Right lobe of liver (tissue), 6 donors: Measurements from ENCODE around the gene PRRX2. TPM values are rescaled to one million over a fixed set of nuclear protein-coding genes. Genes with fewer than 3 reads are reported as not detected.
"Not testable (repeated sequence)": the region's sequence is repeated elsewhere in the genome, so short reads cannot be mapped to it uniquely, and the experiment has no call there.

ENCODE experiments used
- ATAC-seq, 4 donors: fragments of 200-7000 bp; cut with Tn5 transposase; one replicate each; pipeline ENCODE4 v1.9.1; 2020; ENCODE audit warnings: mild to moderate bottlenecking in 4 of 4, moderate library complexity in 4 of 4
- DNase-seq, 3 donors: peaks; one replicate each; pipeline ENCODE4 v3.0.0-alpha.2; 2020
- H3K27ac ChIP-seq, 3 donors: fragments of 200-600 bp; one replicate each; pipeline ENCODE4 v1.8.0; 2022
- H3K27me3 ChIP-seq, 2 donors: fragments of 200-600 bp; one replicate each; pipeline ENCODE4 v1.8.0; 2022
- H3K36me3 ChIP-seq, 4 donors: fragments of 200-600 bp; sonication (generic) in 1 of 4; one replicate each; pipeline versions ENCODE4 v1.5.1 to v1.8.0; 2017 to 2022; ENCODE audit warnings: control low read depth in 1 of 4
- H3K4me1 ChIP-seq, 4 donors: fragments of 200-600 bp; sonication (generic) in 1 of 4; one replicate each; pipeline versions ENCODE4 v1.5.1 to v1.8.0; 2017 to 2022; ENCODE audit warnings: control low read depth in 1 of 4
- H3K4me3 ChIP-seq, 3 donors: fragments of 200-600 bp; one replicate each; pipeline ENCODE4 v1.8.0; 2022
- H3K9me3 ChIP-seq, 4 donors: fragments of 200-600 bp; sonication (generic) in 1 of 4; one replicate each; pipeline versions ENCODE4 v1.5.1 to v1.8.0; 2017 to 2022; ENCODE audit warnings: control low read depth in 1 of 4
- POLR2A ChIP-seq: fragments of 450-650 bp; IDR thresholded peaks from one replicate; pipeline ENCODE4 v1.6.1; 2017; ENCODE audit warnings: antibody characterized with exemption, mild to moderate bottlenecking
- WGBS: methylation state at CpG from one replicate; pipeline ENCODE4 v1.1.6; 2018; ENCODE audit warnings: low coverage, low lambda C conversion rate; ENCODE audit not compliant: insufficient coverage; ENCODE audit errors: missing lambda C conversion rate; 5-methylcytosine and 5-hydroxymethylcytosine counted together
- intact Hi-C, 2 donors: fragments of 100-400 bp; cut with DNase I; formaldehyde crosslinking; loops; one replicate each; pipeline versions ENCODE4 v1.11.2 to v1.14.1; 2022
- total RNA-seq, 6 experiments: library from RNA; depleted of rRNA in 2 of 6; stranded (reverse); fragments of >200 nt in 2 of 6; fragmentation: NEBNext Ultra II Directional in 3 of 6; extraction: Animal tissue kit (Norgen Biotek cat#: 25700) in 3 of 6; gene quantifications; one replicate each; pipeline versions ENCODE4 v1.1.0 to v1.2.4, GENCODE V29; 2016 to 2023
- TF ChIP-seq, protein P1 (sequence below), 4 donors: fragments of 200-600 bp in 3 of 4; fragments of 450-650 bp in 1 of 4; IDR thresholded peaks; one replicate each; pipeline versions ENCODE4 v1.5.1 to v1.8.0; 2016 to 2022; ENCODE audit warnings: antibody characterized with exemption in 4 of 4, mild to moderate bottlenecking in 2 of 4
- donor health status: DM: no; HTN: yes; CAD: no.
- donor health status: DM: no; HTN: no; CAD: no.
- donor health status: DM: no; HTN: no; CAD: no.
- donor health status: DM: no; HTN: yes; CAD: no.
- donor health status: DM: no; HTN: yes; CAD: no.

Gene PRRX2
- total RNA-seq, 6 experiments from 2014 or later: not detected

- intact Hi-C loops: no loop called here
- no peaks in the 10 kb centered on the region for H3K9me3 ChIP-seq
- no peaks in the 10 kb centered on the region for H3K4me1 ChIP-seq
- TF ChIP-seq POLR2A: no peak
- TF ChIP-seq, protein P1, sequence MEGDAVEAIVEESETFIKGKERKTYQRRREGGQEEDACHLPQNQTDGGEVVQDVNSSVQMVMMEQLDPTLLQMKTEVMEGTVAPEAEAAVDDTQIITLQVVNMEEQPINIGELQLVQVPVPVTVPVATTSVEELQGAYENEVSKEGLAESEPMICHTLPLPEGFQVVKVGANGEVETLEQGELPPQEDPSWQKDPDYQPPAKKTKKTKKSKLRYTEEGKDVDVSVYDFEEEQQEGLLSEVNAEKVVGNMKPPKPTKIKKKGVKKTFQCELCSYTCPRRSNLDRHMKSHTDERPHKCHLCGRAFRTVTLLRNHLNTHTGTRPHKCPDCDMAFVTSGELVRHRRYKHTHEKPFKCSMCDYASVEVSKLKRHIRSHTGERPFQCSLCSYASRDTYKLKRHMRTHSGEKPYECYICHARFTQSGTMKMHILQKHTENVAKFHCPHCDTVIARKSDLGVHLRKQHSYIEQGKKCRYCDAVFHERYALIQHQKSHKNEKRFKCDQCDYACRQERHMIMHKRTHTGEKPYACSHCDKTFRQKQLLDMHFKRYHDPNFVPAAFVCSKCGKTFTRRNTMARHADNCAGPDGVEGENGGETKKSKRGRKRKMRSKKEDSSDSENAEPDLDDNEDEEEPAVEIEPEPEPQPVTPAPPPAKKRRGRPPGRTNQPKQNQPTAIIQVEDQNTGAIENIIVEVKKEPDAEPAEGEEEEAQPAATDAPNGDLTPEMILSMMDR (IDR thresholded peaks at IDR 0.05): no peak
- ATAC-seq (peak in 3 of 4 donors; percentile 30 to 48 (median 35)), DNase-seq (no peak)
- H3K36me3 ChIP-seq: no peaks in the 10 kb centered on the region
- no peaks in the 10 kb centered on the region for H3K27me3 ChIP-seq
- WGBS: 38% methylated on average over 9 of the region's 11 CpGs
- no peak overlapping the region for H3K4me3 ChIP-seq
- H3K27ac ChIP-seq: no peak overlapping the region
Observed at GRCh38 chr9:129761293-129761900, 96.0 kb downstream of the PRRX2 start.

- Histone ChIP-seq H3K9me3 (no peaks in the 10 kb centered on the region), H3K36me3 (no peaks in the 10 kb centered on the region), H3K4me1 (no peaks in the 10 kb centered on the region), H3K27me3 (no peaks in the 10 kb centered on the region), H3K4me3 (no peak overlapping the region), H3K27ac (no peak overlapping the region)
- DNase-seq (no peak), ATAC-seq (peak in 2 of 4 donors; percentile 10 to 18)
- no peak for TF ChIP-seq POLR2A
- TF ChIP-seq, protein P1 (IDR thresholded peaks at IDR 0.05): no peak
- 18% methylated on average over 3 of the region's 6 CpGs for WGBS
- intact Hi-C loops: no loop called here
Observed at GRCh38 chr9:129761901-129762369, 96.5 kb downstream of the PRRX2 start.

- H3K36me3 ChIP-seq, H3K4me1 ChIP-seq, H3K27me3 ChIP-seq, H3K4me3 ChIP-seq, H3K27ac ChIP-seq, DNase-seq, H3K9me3 ChIP-seq, intact Hi-C loops: not testable (repeated sequence)
- ATAC-seq: peak; percentile 43 to 78 (median 63)
- WGBS: 9% methylated on average over 5 of the region's 13 CpGs
Observed at GRCh38 chr9:129762370-129762984, 97.0 kb downstream of the PRRX2 start.

GRCh38 chr9:129762985-129763926, 97.8 kb downstream of the PRRX2 start:
- ATAC-seq: no peak
- Histone ChIP-seq H3K27me3 (no peaks in the 10 kb centered on the region), H3K4me3 (no peak overlapping the region), H3K27ac (no peak overlapping the region), H3K9me3 (no peaks in the 10 kb centered on the region), H3K36me3 (no peaks in the 10 kb centered on the region), H3K4me1 (no peaks in the 10 kb centered on the region)
- DNase-seq: no peak
- intact Hi-C loops: no loop called here
- no peak for TF ChIP-seq POLR2A
- TF ChIP-seq, protein P1 (IDR thresholded peaks at IDR 0.05): no peak
- WGBS: 70% methylated on average over 13 of the region's 13 CpGs
